Left ventricle myocardium inferior (tissue), 1 donor: ENCODE measurements around the gene RAB17. TPM values are rescaled to one million over a fixed set of nuclear protein-coding genes. Genes with fewer than 3 reads are reported as not detected.

Source experiments
- DNase-seq: peaks from one replicate; pipeline ENCODE4 v3.0.0-alpha.2; 2020
- H3K27ac ChIP-seq: fragments of 200-600 bp; replicated peaks from 2 replicates; pipeline ENCODE4 v1.8.0; 2021
- H3K27me3 ChIP-seq: fragments of 200-600 bp; 2 replicates; pipeline ENCODE4 v1.8.0; 2021; ENCODE audit warnings: low read depth
- H3K36me3 ChIP-seq: fragments of 200-600 bp; 2 replicates; pipeline ENCODE4 v1.8.0; 2021
- H3K4me1 ChIP-seq: fragments of 200-600 bp; 2 replicates; pipeline ENCODE4 v1.8.0; 2021
- H3K4me3 ChIP-seq: fragments of 200-600 bp; 2 replicates; pipeline ENCODE4 v1.8.0; 2021; ENCODE audit warnings: mild to moderate bottlenecking, moderate library complexity
- H3K9me3 ChIP-seq: fragments of 200-600 bp; replicated peaks from 2 replicates; pipeline ENCODE4 v1.8.0; 2021
- intact Hi-C: fragments of 100-400 bp; cut with micrococcal nuclease; formaldehyde crosslinking; loops from one replicate; pipeline ENCODE4 v1.11.0; 2022
- total RNA-seq: library from RNA; stranded (reverse); fragmentation: NEBNext Ultra II Directional; extraction: Animal tissue kit (Norgen Biotek cat#: 25700); gene quantifications from one replicate; pipeline ENCODE4 v1.2.1, GENCODE V29; 2021
- TF ChIP-seq, protein P1 (sequence below): fragments of 200-600 bp; IDR thresholded peaks from 2 replicates; pipeline ENCODE4 v1.8.0; 2021; ENCODE audit warnings: antibody characterized with exemption, mild to moderate bottlenecking, borderline replicate concordance
- donor health status: DM: no; HTN: yes; CAD: no; lungs with severe emphysema.

Gene RAB17
- total RNA-seq, 1 donor from 2014 or later: 4.5 TPM

GRCh38 chr2:237561221-237561620 is 29.3 kb downstream of the RAB17 start:
- TF ChIP-seq, protein P1, sequence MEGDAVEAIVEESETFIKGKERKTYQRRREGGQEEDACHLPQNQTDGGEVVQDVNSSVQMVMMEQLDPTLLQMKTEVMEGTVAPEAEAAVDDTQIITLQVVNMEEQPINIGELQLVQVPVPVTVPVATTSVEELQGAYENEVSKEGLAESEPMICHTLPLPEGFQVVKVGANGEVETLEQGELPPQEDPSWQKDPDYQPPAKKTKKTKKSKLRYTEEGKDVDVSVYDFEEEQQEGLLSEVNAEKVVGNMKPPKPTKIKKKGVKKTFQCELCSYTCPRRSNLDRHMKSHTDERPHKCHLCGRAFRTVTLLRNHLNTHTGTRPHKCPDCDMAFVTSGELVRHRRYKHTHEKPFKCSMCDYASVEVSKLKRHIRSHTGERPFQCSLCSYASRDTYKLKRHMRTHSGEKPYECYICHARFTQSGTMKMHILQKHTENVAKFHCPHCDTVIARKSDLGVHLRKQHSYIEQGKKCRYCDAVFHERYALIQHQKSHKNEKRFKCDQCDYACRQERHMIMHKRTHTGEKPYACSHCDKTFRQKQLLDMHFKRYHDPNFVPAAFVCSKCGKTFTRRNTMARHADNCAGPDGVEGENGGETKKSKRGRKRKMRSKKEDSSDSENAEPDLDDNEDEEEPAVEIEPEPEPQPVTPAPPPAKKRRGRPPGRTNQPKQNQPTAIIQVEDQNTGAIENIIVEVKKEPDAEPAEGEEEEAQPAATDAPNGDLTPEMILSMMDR: no peak
- intact Hi-C loops: no loop called here
- Histone ChIP-seq H3K4me3 (no peak overlapping the region), H3K36me3 (peaks cover under 1% of the 10 kb centered on the region), H3K4me1 (peaks cover 11% of the 10 kb centered on the region), H3K27me3 (peaks cover 18% of the 10 kb centered on the region), H3K27ac (no peak overlapping the region), H3K9me3 (peaks cover 3% of the 10 kb centered on the region)
- no peak for DNase-seq

DNA sequence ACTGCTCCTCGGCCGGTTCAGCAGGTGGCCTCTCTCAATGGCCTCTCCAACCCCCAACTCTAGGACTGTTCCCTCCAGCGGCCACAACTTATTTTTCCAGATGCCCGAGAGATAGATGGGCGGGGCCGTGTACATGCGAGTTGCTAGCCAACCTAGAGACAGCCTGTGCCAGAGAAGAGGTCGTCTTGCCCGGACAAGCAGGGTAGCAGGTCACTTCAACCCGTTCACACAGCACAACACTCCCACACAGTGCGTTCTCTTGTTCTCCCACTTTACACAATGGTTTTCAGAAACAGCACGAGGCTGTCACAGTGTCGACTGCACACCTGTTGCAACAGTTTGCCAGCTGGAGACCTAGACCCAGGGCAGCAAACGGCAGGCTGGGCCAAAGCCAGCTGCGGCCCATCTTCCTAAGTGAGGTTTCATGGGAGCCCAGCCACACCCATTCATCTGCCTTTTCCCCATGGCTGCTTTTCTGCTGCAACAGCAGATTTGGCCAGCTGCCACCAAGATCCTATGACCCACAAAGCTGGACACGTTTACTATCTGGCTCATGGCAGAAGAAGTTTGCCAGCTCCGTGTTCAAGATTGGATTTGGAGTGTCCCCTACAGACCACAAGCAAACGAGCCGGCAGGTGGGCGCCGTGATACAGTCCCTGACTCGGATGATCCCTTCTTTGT is 31.4 kb downstream of the RAB17 start:
- peaks cover 6% of the 10 kb centered on the region for H3K27me3 ChIP-seq
- TF ChIP-seq, protein P1: no peak
- peaks cover 18% of the 10 kb centered on the region for H3K9me3 ChIP-seq
- peak; percentile 68 for DNase-seq
- H3K27ac ChIP-seq: no peak overlapping the region
- peaks cover 11% of the 10 kb centered on the region for H3K4me1 ChIP-seq
- H3K36me3 ChIP-seq: peaks cover 21% of the 10 kb centered on the region
- intact Hi-C loops: no loop called here
- H3K4me3 ChIP-seq: no peak overlapping the region

DNA sequence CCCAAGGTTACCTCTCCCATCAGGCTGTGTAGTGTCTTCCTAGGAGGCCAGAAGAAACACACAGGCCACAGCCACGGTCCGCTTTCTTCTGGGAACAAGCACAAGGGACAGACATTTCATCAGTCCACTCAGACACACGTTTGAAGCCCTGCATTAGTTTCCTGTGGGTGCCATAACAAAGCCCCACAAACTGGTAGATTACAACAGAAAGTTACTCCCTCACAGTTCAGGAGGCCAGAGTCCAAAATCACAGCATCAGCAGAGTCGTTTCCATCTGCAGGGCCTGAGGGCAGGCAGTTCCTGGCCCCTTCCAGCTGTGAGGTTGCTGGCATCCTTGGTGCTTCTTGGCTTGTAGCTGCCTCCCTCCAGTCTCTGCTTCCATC is 32.9 kb downstream of the RAB17 start:
- TF ChIP-seq, protein P1: no peak
- no peak for DNase-seq
- intact Hi-C loops: no loop called here

DNA sequence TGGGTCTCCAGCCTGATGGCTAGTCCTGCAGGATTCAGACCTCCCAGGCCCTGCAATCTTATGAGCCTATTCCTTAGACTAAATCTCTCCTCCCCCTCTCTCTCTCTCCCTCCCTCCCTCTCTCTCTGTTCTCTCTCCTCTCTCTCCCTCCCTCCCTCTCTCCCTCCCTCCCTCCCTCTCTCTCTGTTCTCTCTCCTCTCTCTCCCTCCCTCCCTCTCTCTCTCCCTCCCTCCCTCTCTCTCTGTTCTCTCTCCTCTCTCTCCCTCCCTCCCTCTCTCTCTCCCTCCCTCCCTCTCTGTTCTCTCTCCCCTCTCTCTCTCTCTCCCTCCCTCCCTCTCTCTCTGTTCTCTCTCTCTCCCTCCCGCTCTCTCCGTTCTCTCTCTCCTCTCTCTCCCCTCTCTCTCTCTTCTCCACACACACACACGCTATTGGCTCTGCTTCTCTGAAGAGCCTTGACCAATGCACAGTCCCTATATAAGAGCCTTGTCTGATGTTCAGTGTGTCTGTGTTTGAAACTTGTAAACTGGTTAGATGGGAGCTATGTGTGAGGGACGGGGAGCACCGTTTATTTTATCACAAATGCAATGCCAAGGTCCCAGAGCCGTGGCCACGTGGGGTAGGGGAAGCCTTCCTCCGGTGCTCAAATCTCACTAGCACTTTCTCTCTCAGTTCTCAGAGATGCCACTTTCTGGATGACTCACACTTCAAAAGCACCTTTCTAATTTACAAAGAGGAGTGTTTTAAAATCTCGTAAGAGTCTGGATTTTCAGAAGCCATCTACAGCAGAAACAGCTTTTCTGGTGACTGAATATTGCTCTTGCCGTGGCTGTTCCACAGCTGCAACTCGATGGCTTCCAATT is 33.5 kb downstream of the RAB17 start:
- TF ChIP-seq, protein P1: no peak
- no peak for DNase-seq
- H3K4me1 ChIP-seq: peaks cover 11% of the 10 kb centered on the region
- H3K27me3 ChIP-seq: no peaks in the 10 kb centered on the region
- intact Hi-C loops: no loop called here
- no peak overlapping the region for H3K27ac ChIP-seq
- H3K36me3 ChIP-seq: peaks cover 35% of the 10 kb centered on the region
- peaks cover 18% of the 10 kb centered on the region for H3K9me3 ChIP-seq
- H3K4me3 ChIP-seq: no peak overlapping the region

More for the DNA sequence above, 32.9 kb downstream of the RAB17 start:
- H3K4me1 ChIP-seq: peaks cover 11% of the 10 kb centered on the region
- H3K27ac ChIP-seq: no peak overlapping the region
- H3K9me3 ChIP-seq: peaks cover 18% of the 10 kb centered on the region
- peaks cover 35% of the 10 kb centered on the region for H3K36me3 ChIP-seq
- no peaks in the 10 kb centered on the region for H3K27me3 ChIP-seq
- no peak overlapping the region for H3K4me3 ChIP-seq

- peaks cover 35% of the 10 kb centered on the region for H3K36me3 ChIP-seq
- H3K27me3 ChIP-seq: no peaks in the 10 kb centered on the region
- DNase-seq: no peak
- H3K4me3 ChIP-seq: no peak overlapping the region
- H3K27ac ChIP-seq: no peak overlapping the region
- H3K4me1 ChIP-seq: peaks cover 11% of the 10 kb centered on the region
- TF ChIP-seq, protein P1: no peak
- intact Hi-C loops: no loop called here
- H3K9me3 ChIP-seq: peaks cover 18% of the 10 kb centered on the region
Observed at GRCh38 chr2:237555560-237555959, 35.0 kb downstream of the RAB17 start.
